Stimulated activated CD8-positive, alpha-beta memory T cell treated with anti-CD3 and anti-CD28 coated beads, Interleukin-7, amount 100 ng/mL, for 24 hours (primary cell): Measurements from ENCODE around the gene PLIN5.
"Not testable (repeated sequence)": the region's sequence is repeated elsewhere in the genome, so short reads cannot be mapped to it uniquely, and the experiment has no call there.

Experiments
- DNase-seq: peaks from one replicate; pipeline ENCODE4 v3.0.0-alpha.2; 2020; ENCODE audit warnings: low read depth

PLIN5 gene

DNA sequence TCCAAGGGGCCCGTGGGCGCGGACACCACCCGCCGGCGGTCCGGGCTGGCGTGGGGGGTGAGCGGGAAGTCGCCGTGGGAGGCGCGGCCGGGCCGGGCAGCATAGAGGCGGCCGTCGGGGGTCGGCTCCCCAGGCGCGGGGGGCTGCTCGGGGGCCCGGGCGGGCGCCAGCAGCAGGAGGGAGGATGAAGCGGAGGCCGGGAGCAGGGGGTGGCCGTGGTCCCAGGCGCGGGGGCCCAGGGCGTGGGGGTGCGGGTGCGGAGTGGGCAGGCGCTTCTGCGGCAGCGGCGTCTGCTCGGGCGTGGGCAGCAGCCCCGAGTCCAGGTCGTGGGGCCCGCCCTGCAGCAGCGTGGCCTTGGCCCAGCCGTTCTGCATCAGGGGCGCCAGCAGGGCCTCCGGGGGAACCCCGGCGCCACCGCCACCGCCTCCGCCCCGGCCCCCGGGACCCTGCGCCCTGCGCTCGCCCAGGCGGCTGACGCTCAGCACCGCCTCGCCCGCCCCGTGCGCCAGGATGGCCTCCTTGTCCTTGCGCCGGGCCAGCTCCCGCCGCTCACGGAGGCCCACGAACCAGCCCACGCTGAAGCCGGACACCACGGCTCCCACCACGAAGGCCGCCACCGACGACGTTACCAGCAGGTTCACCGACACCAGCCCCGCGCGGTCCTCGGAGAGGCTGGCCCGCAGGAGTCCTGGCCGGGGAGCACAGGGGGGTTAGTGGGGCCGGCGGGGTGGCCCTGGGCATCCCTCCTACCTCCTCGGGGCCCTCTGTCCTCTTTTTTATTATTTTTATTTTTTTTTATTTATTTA, 9.0 kb upstream of the PLIN5 start:
- DNase-seq = no peak

- no peak for DNase-seq
These were observed 8.1 kb upstream of the PLIN5 start for GRCh38 chr19:4542896-4543841.

DNA sequence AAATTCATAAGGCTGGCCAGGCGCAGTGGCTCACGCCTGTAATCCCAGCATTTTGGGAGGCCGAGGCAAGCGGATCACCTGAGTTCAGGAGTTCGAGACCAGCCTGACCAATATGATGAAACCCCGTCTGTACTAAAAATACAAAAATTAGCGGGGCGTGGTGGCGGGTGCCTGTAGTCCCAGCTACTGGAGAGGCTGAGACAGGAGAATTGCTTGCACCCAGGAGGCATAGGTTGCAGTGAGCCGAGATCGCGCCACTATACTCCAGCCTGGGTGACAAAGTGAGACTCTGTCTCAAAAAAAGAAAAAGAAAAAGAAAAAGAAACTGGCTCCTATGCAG, 6.8 kb upstream of the PLIN5 start:
- not testable (repeated sequence) for DNase-seq

DNA sequence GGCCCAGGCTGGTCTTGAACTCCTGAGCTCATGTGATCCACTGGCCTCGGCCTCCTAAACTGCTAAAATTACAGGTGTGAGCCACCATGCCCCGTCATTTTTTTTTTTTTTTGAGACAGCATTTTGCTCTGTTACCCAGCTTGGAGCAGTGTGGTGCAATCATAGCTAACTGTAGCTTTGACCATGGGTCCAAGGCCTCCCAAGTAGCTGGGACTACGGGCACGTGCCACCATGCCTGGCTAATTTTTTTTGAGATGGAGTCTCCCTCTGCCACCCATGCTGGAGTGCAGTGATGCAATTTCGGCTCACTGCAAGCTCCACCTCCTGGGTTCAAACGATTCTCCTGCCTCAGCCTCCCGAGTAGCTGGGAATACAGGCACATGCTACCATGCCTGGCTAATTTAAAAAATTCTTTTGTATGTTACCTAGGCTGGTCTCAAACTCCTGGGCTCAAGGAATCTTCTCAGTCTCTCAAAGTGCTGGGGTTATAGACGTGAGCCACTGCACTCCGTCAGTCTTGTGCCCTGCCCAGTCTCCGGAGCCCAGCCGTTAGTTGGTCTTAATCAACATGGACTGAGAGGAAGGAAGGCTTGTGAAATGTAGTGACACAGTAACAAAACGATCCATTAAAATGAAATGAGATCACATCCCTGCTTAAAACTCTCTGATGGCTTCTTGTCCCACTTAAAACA, 6.2 kb upstream of the PLIN5 start:
- no peak for DNase-seq

- no peak for DNase-seq
These were observed 4.9 kb upstream of the PLIN5 start, which contains the start of gene LRG1 for GRCh38 chr19:4539693-4540581. Gene LRG1 (minus strand): TSS chr19:4540036. CDS start chr19:4540013, 23 bp downstream.

- DNase-seq = no peak
These were observed 4.2 kb upstream of the PLIN5 start for GRCh38 chr19:4539169-4539692.

DNA sequence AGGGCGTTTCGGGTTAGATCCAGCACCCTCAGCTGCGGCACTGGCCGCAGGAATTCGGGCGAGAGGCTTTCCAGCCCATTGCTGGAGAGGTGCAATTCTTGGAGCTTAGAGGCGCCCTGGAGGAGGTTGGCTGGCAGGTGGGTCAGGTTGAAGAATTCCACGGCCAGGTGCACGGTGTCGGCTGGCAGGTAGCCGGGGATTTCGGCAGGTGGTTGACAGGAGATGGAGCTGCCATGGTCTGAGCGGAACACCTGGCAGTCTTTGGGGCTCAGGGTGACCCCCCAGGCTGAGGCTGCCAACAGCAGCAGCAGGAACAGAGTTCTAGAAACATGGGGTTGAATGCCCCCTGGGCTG, 3.6 kb upstream of the PLIN5 start:
- no peak for DNase-seq

DNA sequence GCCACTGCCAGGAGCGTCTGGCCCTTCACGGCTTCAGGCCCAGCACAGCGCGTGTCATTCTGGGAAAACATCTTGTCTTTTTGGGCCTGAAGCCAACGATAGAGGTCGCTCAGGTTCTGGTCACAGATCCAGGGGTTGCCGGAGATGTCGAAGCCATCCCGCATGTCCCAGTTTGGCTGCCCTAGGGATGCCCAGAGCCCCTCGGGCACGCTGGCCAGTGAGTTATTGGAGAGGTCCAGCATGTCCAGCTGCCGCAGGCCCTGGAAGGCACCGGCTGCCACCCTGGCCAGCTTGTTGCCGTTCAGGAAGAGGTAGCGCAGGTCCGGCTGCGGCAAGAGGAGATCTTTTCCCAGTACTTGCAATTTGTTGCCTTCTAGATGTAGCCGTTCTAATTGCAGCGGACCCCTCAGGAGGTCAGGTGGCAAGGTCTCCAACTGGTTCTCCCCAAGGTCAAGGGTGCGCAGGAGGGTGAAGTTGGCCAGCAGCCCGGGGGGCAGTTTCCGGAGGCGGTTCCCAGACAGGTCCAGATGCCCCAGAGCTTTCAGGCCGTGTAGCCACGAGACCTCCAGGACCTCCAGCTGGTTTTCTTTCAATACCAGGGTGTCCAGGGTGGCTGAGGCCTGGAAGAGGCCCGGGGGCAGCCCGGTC, 3.1 kb upstream of the PLIN5 start:
- DNase-seq = no peak

- DNase-seq = no peak
These were observed 1.8 kb upstream of the PLIN5 start for GRCh38 chr19:4536798-4537197.

DNA sequence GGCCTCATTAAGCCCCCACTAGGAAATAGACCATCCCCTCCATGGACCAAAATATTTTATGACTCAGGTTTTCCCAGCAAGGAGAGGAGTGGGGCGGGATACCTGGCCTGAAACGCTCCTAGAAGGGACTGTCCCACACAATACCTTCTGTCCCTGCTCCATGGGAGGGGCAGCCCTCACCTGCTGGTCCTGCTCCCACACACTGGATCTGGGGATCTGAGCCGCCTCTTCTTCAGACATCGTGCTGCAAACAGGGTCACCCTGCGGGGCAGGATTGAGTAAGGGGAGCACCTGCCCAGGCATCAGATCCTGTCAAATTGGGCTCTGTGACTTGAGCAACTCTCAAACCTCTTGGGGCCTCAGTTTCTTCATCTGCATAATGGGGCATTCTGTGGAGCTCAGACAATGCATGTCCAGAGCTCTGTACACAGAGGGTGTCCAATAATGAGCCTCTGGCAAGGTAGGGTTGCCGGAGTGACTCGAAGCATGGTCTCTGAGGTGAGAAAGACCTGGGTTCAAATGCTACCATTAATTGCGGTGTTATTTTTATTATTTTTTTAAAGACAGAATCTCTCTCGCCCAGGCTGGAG, 1.1 kb downstream of the PLIN5 start:
- DNase-seq = no peak

DNA sequence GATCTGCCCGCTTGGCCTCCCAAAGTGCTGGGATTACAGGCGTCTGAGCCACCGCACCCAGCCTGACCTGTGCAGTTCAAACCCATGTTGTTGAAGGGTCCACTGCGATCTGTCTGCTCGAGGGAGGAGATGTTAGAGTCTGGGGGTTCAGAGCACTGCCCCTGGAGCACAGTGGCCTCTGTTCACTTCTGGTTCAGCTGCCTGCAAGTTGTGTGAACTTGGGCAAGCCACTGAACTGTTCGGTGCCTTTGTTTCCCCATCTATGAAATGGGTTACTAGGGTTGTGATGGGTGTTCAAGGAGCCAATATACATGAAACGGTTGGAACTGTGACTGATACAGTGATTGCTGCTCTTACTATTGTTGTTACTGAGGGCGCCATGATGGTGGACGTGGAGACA, 1.7 kb downstream of the PLIN5 start:
- no peak for DNase-seq

DNA sequence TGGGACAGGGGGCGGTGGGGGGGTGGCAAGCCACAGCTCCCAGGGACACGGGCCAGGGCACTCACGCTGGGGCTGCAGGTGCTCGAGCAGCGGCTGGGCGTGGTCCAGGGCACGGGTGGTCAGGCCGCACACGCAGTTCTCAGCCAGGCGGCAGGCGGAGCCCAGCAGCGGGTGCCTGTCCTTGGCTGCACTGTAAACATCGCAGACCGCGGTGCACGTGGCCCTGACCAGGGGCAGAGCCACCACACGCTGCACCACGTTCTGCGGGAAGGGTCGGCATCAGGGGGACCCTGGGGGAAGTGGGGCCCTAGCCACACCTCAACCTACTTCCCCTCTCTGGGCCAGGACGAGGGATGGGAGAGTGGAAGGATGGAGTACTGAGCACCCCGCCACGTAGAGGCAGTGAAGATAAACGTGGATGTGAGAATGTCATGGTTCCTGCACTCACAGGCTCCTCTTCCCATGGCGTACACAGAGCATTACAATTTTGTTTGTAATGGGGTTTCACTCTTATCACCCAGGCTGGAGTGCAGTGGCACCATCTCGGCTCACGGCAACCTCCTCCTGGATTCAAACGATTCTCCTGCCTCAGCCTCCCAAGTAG, 3.4 kb downstream of the PLIN5 start:
- no peak for DNase-seq

DNA sequence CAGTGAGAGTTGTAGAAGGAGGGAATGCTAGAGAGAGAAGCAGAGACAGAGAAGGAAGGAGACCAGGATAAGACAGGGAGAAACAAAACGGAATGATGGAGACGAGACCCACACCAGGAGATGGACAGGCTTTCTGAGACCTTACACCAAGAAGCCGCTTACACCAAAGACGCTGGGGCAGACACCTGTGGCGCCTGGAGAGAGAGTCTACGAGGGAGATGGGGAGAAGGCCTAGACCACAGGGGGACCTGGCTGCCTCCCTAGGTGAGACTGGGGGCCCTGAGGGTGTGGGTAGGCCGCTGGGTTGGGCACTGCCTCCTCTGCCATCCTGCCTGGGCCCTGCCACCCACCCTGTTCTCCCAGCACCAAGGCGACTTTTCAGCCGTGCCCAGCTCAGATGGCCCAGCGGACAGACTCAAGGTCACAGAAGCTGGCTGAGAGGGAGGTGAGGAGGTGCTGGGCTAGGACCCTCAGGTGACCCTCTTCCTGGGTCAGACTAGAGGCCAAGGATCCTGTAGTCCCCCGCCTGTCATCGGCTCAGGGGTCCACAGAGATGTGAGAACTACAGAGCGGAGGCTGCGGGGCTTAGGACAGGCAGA, 5.0 kb downstream of the PLIN5 start:
- no peak for DNase-seq

- DNase-seq = no peak
These were observed 6.2 kb downstream of the PLIN5 start for GRCh38 chr19:4528843-4529242.

DNA sequence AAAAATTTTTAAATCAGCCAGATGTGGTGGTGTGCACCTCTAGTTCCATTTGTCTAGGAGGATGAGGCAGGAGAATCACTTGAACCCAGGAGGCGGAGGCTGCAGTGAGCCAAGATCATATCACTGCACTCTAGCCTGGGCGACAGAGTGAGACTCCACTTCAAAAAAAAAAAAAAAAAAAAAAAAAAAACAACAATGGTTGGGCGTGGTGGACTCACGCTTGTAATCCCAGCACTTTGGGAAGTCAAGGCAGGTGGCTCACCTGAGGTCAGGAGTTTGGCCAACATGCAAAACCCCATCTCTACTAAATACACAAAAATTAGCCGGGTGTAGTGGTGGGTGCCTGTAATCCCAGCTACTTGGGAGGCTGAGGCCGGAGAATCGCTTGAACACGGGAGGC, 7.6 kb downstream of the PLIN5 start:
- DNase-seq = not testable (repeated sequence)

DNA sequence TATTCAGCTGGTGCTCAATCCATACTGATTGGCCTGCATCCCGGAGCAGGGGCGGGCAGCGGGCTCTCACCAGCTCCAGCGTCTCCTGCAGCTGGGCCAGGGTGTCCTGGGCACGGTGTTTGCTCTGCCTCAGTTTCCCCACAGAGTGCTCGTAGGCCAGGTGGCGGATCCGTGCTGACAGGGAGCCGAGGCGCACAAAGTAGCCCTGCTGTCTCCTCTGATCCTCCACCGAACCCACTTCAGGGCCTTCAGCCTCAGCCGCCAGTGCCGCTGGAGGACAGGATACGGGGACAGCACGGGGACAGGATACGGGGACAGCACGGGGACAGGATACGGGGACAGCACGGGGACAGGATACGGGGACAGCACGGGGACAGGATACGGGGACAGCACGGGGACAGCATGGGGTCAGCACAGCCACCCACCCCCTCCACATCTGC, 9.4 kb downstream of the PLIN5 start:
- DNase-seq = no peak

DNA sequence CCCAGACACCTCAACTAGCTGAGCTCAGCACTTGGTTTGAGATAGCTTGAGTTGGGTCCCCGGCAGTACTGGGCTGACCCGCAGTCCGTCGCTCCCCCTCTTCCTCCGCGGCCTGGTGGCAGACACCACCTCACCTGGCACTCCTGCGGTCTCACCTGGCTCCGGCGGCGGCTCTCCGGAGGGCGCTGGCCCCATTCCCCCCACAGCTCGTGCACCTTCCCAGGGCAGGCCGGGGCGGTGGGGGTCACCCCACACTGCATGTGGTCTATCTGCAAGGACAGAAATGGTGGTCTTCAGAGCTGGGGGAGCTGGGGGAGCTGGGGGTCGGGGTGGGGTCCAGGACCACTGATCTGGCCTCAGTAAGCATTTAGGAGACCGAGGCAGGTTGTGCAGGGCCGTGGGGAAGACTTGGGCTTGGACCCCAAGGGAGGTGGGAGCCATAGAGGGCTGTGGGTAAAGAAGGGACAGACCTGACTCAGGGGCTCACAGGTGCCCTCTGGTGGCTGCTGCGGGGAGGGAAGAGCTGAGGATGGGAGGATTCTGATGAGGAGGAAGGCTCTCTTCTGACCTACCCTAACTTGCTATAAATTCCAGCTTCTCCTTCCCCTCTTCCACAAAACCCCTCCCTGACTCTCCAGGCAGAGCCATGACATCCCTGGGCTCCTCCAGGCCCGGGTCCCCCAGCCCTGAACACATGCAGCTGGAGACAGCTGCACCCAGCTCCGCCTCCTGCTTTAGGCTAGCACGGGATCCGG, 10.0 kb downstream of the PLIN5 start:
- DNase-seq = peak; percentile 52

- DNase-seq = peak; percentile 5
These were observed 11.5 kb downstream of the PLIN5 start for GRCh38 chr19:4523306-4524110.
